ENCODE results near the gene SLF2. TPM values are rescaled to one million over a fixed set of nuclear protein-coding genes. Genes with fewer than 3 reads are reported as not detected.
A peak's percentile ranks its signal among the peaks of the same experiment; 100 is the strongest.

Gene SLF2
- total and polyA plus RNA-seq, 2 donors from 2014 or later = 6.7 to 29.6 TPM

- H3K4me3 ChIP-seq (ENCODE audit: low read length in 3 of 3) = no peak overlapping the region
- H3K4me1 ChIP-seq (ENCODE audit: control insufficient read depth in 2 of 3, insufficient read depth in 2 of 3, low read depth in 1 of 3, low read length in 3 of 3) = peaks cover 0 to 2% (median 0%) of the 10 kb centered on the region in 3 donors
- H3K9me3 ChIP-seq (ENCODE audit: control insufficient read depth in 2 of 3, insufficient read depth in 1 of 3, low read length in 3 of 3) = no peaks in the 10 kb centered on the region
- no peaks in the 10 kb centered on the region for H3K27me3 ChIP-seq (ENCODE audit: control insufficient read depth, insufficient read depth, low read length)
- TF ChIP-seq CTCF (IDR thresholded peaks at IDR 0.05; ENCODE audit: borderline replicate concordance, extremely low read depth, insufficient read depth) = no peak
- no peak overlapping the region for H3K27ac ChIP-seq (ENCODE audit: low read depth in 2 of 2, low read length in 2 of 2)
- intact Hi-C loops (cut with DNase I) = no loop called here
- FAIRE-seq (no peak), DNase-seq (peak in 4 of 5 donors; percentile 56 to 91 (median 73))
- no peak overlapping the region for H3K9ac ChIP-seq (ENCODE audit: low read length in 3 of 3)
- H3K36me3 ChIP-seq (ENCODE audit: control insufficient read depth in 2 of 3, insufficient read depth in 3 of 3, low read length in 3 of 3) = no peaks in the 10 kb centered on the region
Observed at GRCh38 chr10:100886521-100886920, 26.2 kb upstream of the SLF2 start.

GRCh38 chr10:100886963-100887362 lies 25.8 kb upstream of the SLF2 start:
- H3K36me3 ChIP-seq (ENCODE audit: control insufficient read depth in 2 of 3, insufficient read depth in 3 of 3, low read length in 3 of 3) = no peaks in the 10 kb centered on the region
- intact Hi-C loops (cut with DNase I) = no loop called here
- TF ChIP-seq CTCF (IDR thresholded peaks at IDR 0.05; ENCODE audit: borderline replicate concordance, extremely low read depth, insufficient read depth) = no peak
- peak in 3 of 5 donors; percentile 51 to 75 (median 70) for DNase-seq
- H3K9me3 ChIP-seq (ENCODE audit: control insufficient read depth in 2 of 3, insufficient read depth in 1 of 3, low read length in 3 of 3) = no peaks in the 10 kb centered on the region
- no peak overlapping the region for H3K9ac ChIP-seq (ENCODE audit: low read length in 3 of 3)
- H3K4me1 ChIP-seq (ENCODE audit: control insufficient read depth in 2 of 3, insufficient read depth in 2 of 3, low read depth in 1 of 3, low read length in 3 of 3) = peaks cover 0 to 2% (median 0%) of the 10 kb centered on the region in 3 donors
- H3K27me3 ChIP-seq (ENCODE audit: control insufficient read depth, insufficient read depth, low read length) = no peaks in the 10 kb centered on the region
- no peak overlapping the region for H3K4me3 ChIP-seq (ENCODE audit: low read length in 3 of 3)
- FAIRE-seq = no peak
- H3K27ac ChIP-seq (ENCODE audit: low read depth in 2 of 2, low read length in 2 of 2) = no peak overlapping the region

- H3K27me3 ChIP-seq (ENCODE audit: control insufficient read depth, insufficient read depth, low read length) = no peaks in the 10 kb centered on the region
- no peak for FAIRE-seq
Observed at GRCh38 chr10:100887761-100888296, 24.9 kb upstream of the SLF2 start.

More at GRCh38 chr10:100887761-100888296, 24.9 kb upstream of the SLF2 start:
- no peaks in the 10 kb centered on the region for H3K9me3 ChIP-seq (ENCODE audit: control insufficient read depth in 2 of 3, insufficient read depth in 1 of 3, low read length in 3 of 3)
- H3K27ac ChIP-seq (ENCODE audit: low read depth in 2 of 2, low read length in 2 of 2) = no peak overlapping the region
- H3K4me1 ChIP-seq (ENCODE audit: control insufficient read depth in 2 of 3, insufficient read depth in 2 of 3, low read depth in 1 of 3, low read length in 3 of 3) = peaks cover 0 to 2% (median 0%) of the 10 kb centered on the region in 3 donors
- H3K36me3 ChIP-seq (ENCODE audit: control insufficient read depth in 2 of 3, insufficient read depth in 3 of 3, low read length in 3 of 3) = no peaks in the 10 kb centered on the region
- no peak overlapping the region for H3K9ac ChIP-seq (ENCODE audit: low read length in 3 of 3)
- no peak for TF ChIP-seq CTCF (IDR thresholded peaks at IDR 0.05; ENCODE audit: borderline replicate concordance, extremely low read depth, insufficient read depth)
- peak in 2 of 5 donors; percentile 9 to 42 for DNase-seq
- intact Hi-C loops (cut with DNase I) = no loop called here
- H3K4me3 ChIP-seq (ENCODE audit: low read length in 3 of 3) = no peak overlapping the region

Measured in kidney (tissue), 14 donors.